ENCODE measurements around the gene LONP1.

- TF ChIP-seq, protein P1, sequence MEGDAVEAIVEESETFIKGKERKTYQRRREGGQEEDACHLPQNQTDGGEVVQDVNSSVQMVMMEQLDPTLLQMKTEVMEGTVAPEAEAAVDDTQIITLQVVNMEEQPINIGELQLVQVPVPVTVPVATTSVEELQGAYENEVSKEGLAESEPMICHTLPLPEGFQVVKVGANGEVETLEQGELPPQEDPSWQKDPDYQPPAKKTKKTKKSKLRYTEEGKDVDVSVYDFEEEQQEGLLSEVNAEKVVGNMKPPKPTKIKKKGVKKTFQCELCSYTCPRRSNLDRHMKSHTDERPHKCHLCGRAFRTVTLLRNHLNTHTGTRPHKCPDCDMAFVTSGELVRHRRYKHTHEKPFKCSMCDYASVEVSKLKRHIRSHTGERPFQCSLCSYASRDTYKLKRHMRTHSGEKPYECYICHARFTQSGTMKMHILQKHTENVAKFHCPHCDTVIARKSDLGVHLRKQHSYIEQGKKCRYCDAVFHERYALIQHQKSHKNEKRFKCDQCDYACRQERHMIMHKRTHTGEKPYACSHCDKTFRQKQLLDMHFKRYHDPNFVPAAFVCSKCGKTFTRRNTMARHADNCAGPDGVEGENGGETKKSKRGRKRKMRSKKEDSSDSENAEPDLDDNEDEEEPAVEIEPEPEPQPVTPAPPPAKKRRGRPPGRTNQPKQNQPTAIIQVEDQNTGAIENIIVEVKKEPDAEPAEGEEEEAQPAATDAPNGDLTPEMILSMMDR (IDR thresholded peaks at IDR 0.05): no peak
- no peak for TF ChIP-seq EP300 (IDR thresholded peaks at IDR 0.05)
- TF ChIP-seq POLR2A (IDR thresholded peaks at IDR 0.05): no peak
- no peak for TF ChIP-seq POLR2AphosphoS5 (IDR thresholded peaks at IDR 0.05)
These were observed 8.9 kb downstream of the LONP1 start for GRCh38 chr19:5711025-5711424.
